Left ventricle myocardium superior (tissue), 1 donor: ENCODE data around the gene RALGAPA2. TPM values are rescaled to one million over a fixed set of nuclear protein-coding genes. Genes with fewer than 3 reads are reported as not detected.

Experiments used
- ATAC-seq: fragments of 200-7000 bp; cut with Tn5 transposase; one replicate; pipeline ENCODE4 v1.9.1; 2020; ENCODE audit warnings: mild to moderate bottlenecking, moderate library complexity
- DNase-seq: peaks from one replicate; pipeline ENCODE4 v3.0.0-alpha.2; 2020
- intact Hi-C: fragments of 100-400 bp; cut with micrococcal nuclease; formaldehyde crosslinking; loops from one replicate; pipeline ENCODE4 v1.11.0; 2022
- total RNA-seq: library from RNA; stranded (reverse); fragmentation: NEBNext Ultra II Directional; extraction: Animal tissue kit (Norgen Biotek cat#: 25700); gene quantifications from one replicate; pipeline ENCODE4 v1.2.1, GENCODE V29; 2021
- donor health status: DM: no; HTN: yes; CAD: no; lungs with severe emphysema.

The RALGAPA2 gene
- total RNA-seq, 1 donor from 2014 or later = 18.9 TPM

- intact Hi-C loops = no loop called here
Measured at GRCh38 chr20:20435453-20435852, 277.0 kb downstream of the RALGAPA2 start.

GRCh38 chr20:20432618-20433286, 279.7 kb downstream of the RALGAPA2 start:
- intact Hi-C loops = no loop called here
- DNase-seq (no peak), ATAC-seq (no peak)

More at GRCh38 chr20:20435453-20435852, 277.0 kb downstream of the RALGAPA2 start:
- ATAC-seq = peak; percentile 32
- no peak for DNase-seq

GRCh38 chr20:20430066-20430465, 282.4 kb downstream of the RALGAPA2 start:
- DNase-seq (no peak), ATAC-seq (peak; percentile 78)
- intact Hi-C loops = no loop called here

- no peak for DNase-seq
- intact Hi-C loops = no loop called here
- no peak for ATAC-seq
Measured at GRCh38 chr20:20428067-20428466, 284.4 kb downstream of the RALGAPA2 start.

GRCh38 chr20:20427227-20427864, 285.1 kb downstream of the RALGAPA2 start:
- no peak for ATAC-seq
- no peak for DNase-seq
- intact Hi-C loops = no loop called here

GRCh38 chr20:20426655-20426907, 285.9 kb downstream of the RALGAPA2 start:
- intact Hi-C loops = no loop called here
- ATAC-seq = no peak

GRCh38 chr20:20425823-20426654, 286.4 kb downstream of the RALGAPA2 start:
- DNase-seq = no peak
- intact Hi-C loops = no loop called here
- peak; percentile 42 for ATAC-seq

More at GRCh38 chr20:20426655-20426907, 285.9 kb downstream of the RALGAPA2 start:
- no peak for DNase-seq

GRCh38 chr20:20423117-20423516, 289.3 kb downstream of the RALGAPA2 start:
- ATAC-seq = no peak
- DNase-seq = no peak
- intact Hi-C loops = no loop called here

GRCh38 chr20:20417876-20418676, 294.4 kb downstream of the RALGAPA2 start:
- DNase-seq = no peak

GRCh38 chr20:20415321-20415720, 297.1 kb downstream of the RALGAPA2 start:
- DNase-seq = no peak
- intact Hi-C loops = no loop called here
- no peak for ATAC-seq

More at GRCh38 chr20:20417876-20418676, 294.4 kb downstream of the RALGAPA2 start:
- intact Hi-C loops = no loop called here
- ATAC-seq = no peak

GRCh38 chr20:20414640-20415220, 297.7 kb downstream of the RALGAPA2 start:
- no peak for DNase-seq
- no peak for ATAC-seq
- intact Hi-C loops = no loop called here

GRCh38 chr20:20413810-20414281, 298.6 kb downstream of the RALGAPA2 start:
- intact Hi-C loops = no loop called here
- no peak for ATAC-seq

GRCh38 chr20:20412750-20413149, 299.7 kb downstream of the RALGAPA2 start:
- intact Hi-C loops = no loop called here
- no peak for ATAC-seq
- no peak for DNase-seq

More at GRCh38 chr20:20413810-20414281, 298.6 kb downstream of the RALGAPA2 start:
- no peak for DNase-seq

- DNase-seq = no peak
- ATAC-seq = no peak
- intact Hi-C loops = no loop called here
Measured at GRCh38 chr20:20411836-20412235, 300.6 kb downstream of the RALGAPA2 start.

GRCh38 chr20:20411402-20411801, 301.0 kb downstream of the RALGAPA2 start:
- ATAC-seq = peak; percentile 41
- intact Hi-C loops = no loop called here
- no peak for DNase-seq

GRCh38 chr20:20410678-20411077, 301.8 kb downstream of the RALGAPA2 start:
- ATAC-seq (peak; percentile 96), DNase-seq (peak; percentile 76)
- intact Hi-C loops = no loop called here

- no peak for DNase-seq
- ATAC-seq = no peak
- intact Hi-C loops = no loop called here
Measured at GRCh38 chr20:20409331-20409730, 303.1 kb downstream of the RALGAPA2 start.

GRCh38 chr20:20407891-20408805, 304.3 kb downstream of the RALGAPA2 start:
- ATAC-seq (peak; percentile 51), DNase-seq (no peak)
- intact Hi-C loops = no loop called here
